ENCODE results near the gene C3. TPM values are rescaled to one million over a fixed set of nuclear protein-coding genes. Genes with fewer than 3 reads are reported as not detected.
A peak's percentile ranks its signal among the peaks of the same experiment; 100 is the strongest.

The C3 gene
- total RNA-seq, 1 donor from 2014 or later = 1.6 TPM

GRCh38 chr19:6731822-6732221 lies 11.4 kb upstream of the C3 start:
- no peak for DNase-seq (ENCODE audit: low read depth in 2 of 2)

DNA sequence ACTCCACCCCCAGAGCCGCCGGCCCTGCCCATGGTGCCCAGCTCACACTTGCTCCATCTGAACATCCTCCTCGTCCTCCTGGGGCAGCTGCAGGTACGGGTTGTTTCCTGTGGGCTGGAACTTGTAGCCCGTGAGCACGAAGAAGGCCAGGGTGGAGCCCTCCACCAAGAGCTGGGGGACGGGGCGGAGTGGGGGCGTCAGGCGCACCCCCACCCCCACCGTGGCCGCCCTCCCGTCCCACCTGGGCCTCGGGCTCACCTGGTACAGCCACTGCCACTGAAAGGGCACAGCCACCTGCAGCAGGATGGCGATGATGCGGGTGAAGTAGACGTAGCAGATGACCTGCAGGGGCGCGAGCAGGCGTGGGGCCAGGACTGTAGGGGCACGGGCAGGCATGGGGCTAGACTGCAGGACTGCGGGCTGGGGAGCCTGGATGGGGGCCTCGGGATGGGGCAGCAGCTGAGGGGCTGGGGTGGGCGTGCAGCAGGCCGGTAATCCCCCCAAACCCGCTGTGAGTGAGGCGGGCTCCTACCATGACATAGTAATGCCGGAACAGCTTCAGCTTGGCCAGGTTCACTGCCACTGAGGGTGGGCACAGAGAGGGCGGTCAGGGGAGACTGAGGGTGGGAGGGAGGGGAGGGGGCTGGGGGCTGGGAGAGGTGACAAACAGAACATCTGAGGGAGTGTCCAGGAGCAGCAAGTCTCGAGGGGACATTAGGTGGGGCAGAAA lies 10.7 kb upstream of the C3 start:
- no peak for DNase-seq (ENCODE audit: low read depth in 2 of 2)

DNA sequence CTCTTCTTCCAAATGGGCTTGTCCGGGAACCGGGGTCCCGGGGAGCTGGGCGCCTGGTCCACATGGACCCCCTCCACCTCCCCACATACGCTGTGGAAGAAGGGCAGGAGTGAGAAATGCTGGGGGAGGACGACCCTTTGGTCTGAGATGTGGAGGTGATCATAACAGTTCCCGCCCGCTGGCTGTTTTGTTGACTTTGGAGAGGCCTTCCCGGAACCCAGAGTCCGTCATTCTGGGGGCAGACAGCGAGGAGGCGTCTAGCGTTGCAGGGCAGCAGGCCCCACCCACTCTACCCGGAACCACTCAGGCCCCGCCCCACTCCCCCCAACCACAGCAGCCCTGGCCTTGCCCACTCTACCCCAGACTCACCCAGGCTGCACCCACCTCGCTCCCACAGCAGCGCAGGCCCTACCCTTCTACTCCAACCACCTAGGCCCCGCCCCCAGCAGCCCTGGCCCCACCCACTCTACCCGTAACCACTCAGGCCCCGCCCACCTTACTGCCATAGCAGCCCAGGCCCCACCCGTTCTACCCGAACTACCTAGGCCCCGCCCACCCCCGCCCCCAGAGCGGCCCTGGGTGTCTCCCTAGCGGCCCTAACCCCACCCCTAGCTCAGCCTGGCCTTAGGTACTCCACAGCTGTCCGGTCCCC lies 9.8 kb upstream of the C3 start:
- peak; percentile 25 to 63 for DNase-seq (ENCODE audit: low read depth in 2 of 2)

DNA sequence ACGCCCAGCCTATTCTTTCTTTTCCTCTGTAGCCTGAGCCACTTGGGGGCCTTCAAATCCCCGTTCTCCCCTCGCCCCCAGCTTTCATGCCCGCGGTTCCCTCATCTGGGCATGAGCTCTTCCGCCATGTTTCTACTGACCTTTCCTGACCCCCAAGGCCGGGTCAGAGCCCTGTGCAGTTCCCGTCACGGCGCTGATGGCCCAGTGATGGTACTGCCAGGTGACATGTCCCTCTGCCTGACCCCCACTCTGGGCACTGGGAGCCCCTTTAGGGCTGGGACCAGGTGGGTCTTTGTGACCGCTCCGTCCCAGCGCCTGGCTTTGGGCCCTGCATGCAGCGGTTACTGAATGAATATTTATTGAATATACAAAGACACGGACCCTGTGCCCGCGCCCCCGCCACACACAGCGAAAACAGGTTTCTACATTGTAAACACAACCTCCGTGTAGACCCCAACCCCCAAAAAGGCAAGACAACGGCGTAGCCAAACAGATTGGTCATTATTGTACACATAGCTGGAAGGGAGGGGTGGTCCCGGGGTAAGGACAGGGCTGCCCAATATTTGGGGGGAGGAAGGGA lies 9.2 kb upstream of the C3 start:
- DNase-seq (ENCODE audit: low read depth in 2 of 2) = no peak

- peak in 1 of 2 donors; percentile 46 for DNase-seq (ENCODE audit: low read depth in 2 of 2)
Measured at GRCh38 chr19:6728346-6728745, 7.9 kb upstream of the C3 start.

GRCh38 chr19:6725513-6726231 lies 5.2 kb upstream of the C3 start:
- no peak for DNase-seq (ENCODE audit: low read depth in 2 of 2)

GRCh38 chr19:6724631-6725492 lies 4.4 kb upstream of the C3 start:
- DNase-seq (ENCODE audit: low read depth in 2 of 2) = no peak

DNA sequence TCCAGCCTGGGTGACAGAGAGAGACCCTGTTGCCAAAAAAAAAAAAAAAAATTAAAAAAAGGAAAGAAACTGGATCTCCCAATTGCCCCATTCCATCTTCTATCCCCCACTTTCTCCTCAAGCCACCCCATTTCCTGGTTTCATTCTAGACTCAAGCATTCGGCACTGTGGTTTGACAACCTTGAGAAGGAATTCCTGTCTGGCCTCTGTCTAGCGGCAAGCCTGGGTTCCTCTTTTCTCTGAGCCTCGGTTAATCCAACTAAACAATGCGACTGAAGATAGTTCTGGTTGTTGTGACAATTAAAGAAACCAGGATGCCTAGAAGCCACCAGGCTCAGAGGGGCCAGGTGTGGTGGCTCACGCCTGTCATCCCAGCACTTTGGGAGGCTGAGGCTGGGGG lies 3.3 kb upstream of the C3 start:
- DNase-seq (ENCODE audit: low read depth in 2 of 2) = no peak

DNA sequence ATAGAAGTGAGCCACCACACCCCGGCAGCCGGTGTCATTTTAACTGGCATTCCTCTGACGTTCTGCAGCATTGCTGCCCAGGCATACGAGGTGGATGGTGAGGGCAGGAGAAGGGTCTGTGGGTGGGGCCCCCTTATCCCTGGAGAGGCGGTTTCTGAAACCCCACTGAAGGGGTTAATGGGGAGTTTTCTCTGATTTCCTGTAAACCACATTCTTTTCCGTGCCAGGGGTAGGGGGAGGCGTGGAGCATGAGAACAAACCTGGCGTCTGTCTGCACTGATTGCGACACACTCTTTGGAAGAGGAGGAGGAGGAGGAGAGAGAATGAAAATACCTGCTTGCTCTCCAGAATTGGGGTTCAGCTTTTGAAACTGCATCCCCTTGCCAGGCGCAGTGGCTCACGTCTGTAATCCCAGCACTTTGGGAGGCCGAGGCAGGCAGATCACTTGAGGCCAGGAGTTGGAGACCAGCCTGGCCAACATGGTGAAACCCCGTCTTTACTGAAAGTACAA lies 2.7 kb upstream of the C3 start:
- peak in 1 of 2 donors; percentile 72 for DNase-seq (ENCODE audit: low read depth in 2 of 2)

GRCh38 chr19:6721773-6722172 lies 1.3 kb upstream of the C3 start:
- DNase-seq (ENCODE audit: low read depth in 2 of 2) = no peak

DNA sequence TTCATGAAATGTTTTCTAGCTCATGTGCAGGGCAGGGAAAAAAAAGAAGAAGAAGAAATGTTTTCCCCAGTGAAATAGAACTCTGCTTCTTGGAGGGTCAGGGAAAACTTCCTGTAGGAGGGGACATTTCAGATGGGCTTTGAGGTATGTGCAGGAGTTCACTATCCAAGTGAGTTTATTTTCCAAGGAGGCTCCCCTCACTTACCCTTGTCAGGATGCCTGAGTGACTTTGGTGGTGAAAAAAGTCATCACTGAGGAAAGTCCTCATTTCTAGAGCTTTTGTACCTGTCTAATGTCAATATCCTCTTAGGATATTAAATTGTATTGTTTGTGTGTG lies 656 bp upstream of the C3 start:
- DNase-seq (ENCODE audit: low read depth in 2 of 2) = no peak

DNA sequence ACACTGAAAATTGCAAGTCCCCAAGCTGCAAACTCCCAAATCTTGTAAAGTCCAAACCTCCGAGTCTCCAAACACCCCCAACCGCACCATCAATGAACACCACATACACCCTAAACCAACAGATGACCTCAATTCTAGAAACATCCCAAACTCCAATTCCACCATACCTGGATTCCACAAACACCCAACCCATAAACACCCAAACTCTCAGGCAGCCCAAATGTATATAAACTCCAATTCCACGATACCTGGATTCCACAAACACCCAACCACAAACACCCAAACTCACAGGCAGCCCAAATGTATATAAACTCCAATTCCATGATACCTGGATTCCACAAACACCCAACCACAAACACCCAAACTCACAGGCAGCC lies 470 bp downstream of the C3 start:
- DNase-seq (ENCODE audit: low read depth in 2 of 2) = no peak

DNA sequence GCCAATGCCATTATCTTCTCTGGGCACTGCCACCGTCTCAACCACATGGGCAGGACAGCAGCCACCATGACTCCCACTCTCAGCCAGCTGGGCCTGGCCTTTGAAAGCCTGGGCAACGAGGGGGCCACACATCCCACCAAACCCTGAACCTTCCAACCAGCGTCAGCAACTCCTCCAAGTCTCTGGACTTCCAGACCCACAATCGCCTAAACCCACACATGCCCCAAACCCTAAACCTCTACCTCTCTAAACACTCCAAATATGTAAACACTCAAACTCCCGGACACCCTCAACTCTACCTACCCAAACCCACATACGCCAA lies 949 bp downstream of the C3 start:
- no peak for DNase-seq (ENCODE audit: low read depth in 2 of 2)

GRCh38 chr19:6718741-6719539 lies 1.5 kb downstream of the C3 start:
- DNase-seq (ENCODE audit: low read depth in 2 of 2) = no peak

- no peak for DNase-seq (ENCODE audit: low read depth in 2 of 2)
Measured at GRCh38 chr19:6718111-6718740, 2.2 kb downstream of the C3 start.

- DNase-seq (ENCODE audit: low read depth in 2 of 2) = no peak
Measured at GRCh38 chr19:6717441-6717971, 2.9 kb downstream of the C3 start.

DNA sequence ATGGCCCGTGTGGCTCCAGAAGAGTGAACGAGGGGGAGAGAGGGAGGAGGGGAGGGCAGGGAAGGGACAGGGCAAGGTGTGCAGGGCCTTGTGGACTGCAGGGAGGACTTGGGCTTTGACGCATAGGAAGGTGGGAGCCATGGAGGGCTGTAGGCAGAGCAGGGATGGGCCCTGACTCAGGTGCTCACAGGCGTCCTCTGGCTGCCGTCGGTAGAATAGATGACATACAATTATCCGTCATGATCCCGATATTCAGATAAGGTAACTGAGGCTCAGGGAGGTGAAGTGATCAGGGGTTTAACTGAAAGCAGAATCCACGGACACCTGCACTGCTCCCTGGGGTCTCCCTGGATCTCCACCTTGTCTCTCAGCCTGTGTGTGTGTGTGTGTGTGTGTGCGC lies 3.4 kb downstream of the C3 start:
- DNase-seq (ENCODE audit: low read depth in 2 of 2) = no peak

- DNase-seq (ENCODE audit: low read depth in 2 of 2) = no peak
Measured at GRCh38 chr19:6716610-6716970, 3.9 kb downstream of the C3 start.

- no peak for DNase-seq (ENCODE audit: low read depth in 2 of 2)
Measured at GRCh38 chr19:6714749-6715555, 5.5 kb downstream of the C3 start.
